ENCODE measurements around the gene COX4I1.

Gene COX4I1

GRCh38 chr16:85800321-85800669, 800 bp downstream of the COX4I1 start:
- Histone ChIP-seq H3K9me3 (ENCODE audit: insufficient read depth, low read length, severe bottlenecking) (no peaks in the 10 kb centered on the region), H3K79me2 (ENCODE audit: insufficient read depth, low read length) (peaks cover 78% of the 10 kb centered on the region), H3K27ac (ENCODE audit: low read length) (peak overlapping the region; percentile 76), H2AFZ (ENCODE audit: low read depth, low read length) (peak overlapping the region; percentile 78; the same call in 1 of the 2 replicates), H3K4me1 (ENCODE audit: insufficient read depth, low read length) (peaks cover 54% of the 10 kb centered on the region), H3K9ac (ENCODE audit: low read depth, low read length) (peak overlapping the region; percentile 97), H3K4me3 (ENCODE audit: low read depth in 1 of 2, low read length in 2 of 2) (peak overlapping the region; percentile 75 to 79), H4K20me1 (ENCODE audit: insufficient read depth, low read length) (peaks cover 66% of the 10 kb centered on the region), H3K27me3 (ENCODE audit: insufficient read depth, low read length, poor library complexity) (no peaks in the 10 kb centered on the region), H3K4me2 (ENCODE audit: insufficient read depth, low read length) (peak overlapping the region; percentile 93), H3K36me3 (ENCODE audit: insufficient read depth, low read length) (peaks cover 68% of the 10 kb centered on the region)
- DNase-seq (no peak), ATAC-seq (ENCODE audit: insufficient read depth, low read depth) (no peak)
- TF ChIP-seq EZH2 (IDR thresholded peaks at IDR 0.05; ENCODE audit: borderline replicate concordance, low read depth, low read length, severe bottlenecking) = no peak
- no peak for TF ChIP-seq CTCF (IDR thresholded peaks at IDR 0.05; ENCODE audit: borderline replicate concordance, extremely low read depth, low read length, poor library complexity, severe bottlenecking)

- Histone ChIP-seq H3K27ac (ENCODE audit: low read length) (no peak overlapping the region), H3K79me2 (ENCODE audit: insufficient read depth, low read length) (peaks cover 45% of the 10 kb centered on the region), H3K4me1 (ENCODE audit: insufficient read depth, low read length) (peaks cover 21% of the 10 kb centered on the region), H3K9me3 (ENCODE audit: insufficient read depth, low read length, severe bottlenecking) (no peaks in the 10 kb centered on the region), H4K20me1 (ENCODE audit: insufficient read depth, low read length) (peaks cover 40% of the 10 kb centered on the region), H3K4me3 (ENCODE audit: low read depth in 1 of 2, low read length in 2 of 2) (no peak overlapping the region), H3K9ac (ENCODE audit: low read depth, low read length) (no peak overlapping the region), H2AFZ (ENCODE audit: low read depth, low read length) (no peak overlapping the region), H3K4me2 (ENCODE audit: insufficient read depth, low read length) (no peak overlapping the region), H3K27me3 (ENCODE audit: insufficient read depth, low read length, poor library complexity) (no peaks in the 10 kb centered on the region), H3K36me3 (ENCODE audit: insufficient read depth, low read length) (peaks cover 63% of the 10 kb centered on the region)
- TF ChIP-seq EZH2 (IDR thresholded peaks at IDR 0.05; ENCODE audit: borderline replicate concordance, low read depth, low read length, severe bottlenecking) (no peak), CTCF (IDR thresholded peaks at IDR 0.05; ENCODE audit: borderline replicate concordance, extremely low read depth, low read length, poor library complexity, severe bottlenecking) (no peak)
- DNase-seq = no peak
- ATAC-seq (ENCODE audit: insufficient read depth, low read depth) = no peak
These were observed 4.1 kb downstream of the COX4I1 start for GRCh38 chr16:85803570-85803969.

DNA sequence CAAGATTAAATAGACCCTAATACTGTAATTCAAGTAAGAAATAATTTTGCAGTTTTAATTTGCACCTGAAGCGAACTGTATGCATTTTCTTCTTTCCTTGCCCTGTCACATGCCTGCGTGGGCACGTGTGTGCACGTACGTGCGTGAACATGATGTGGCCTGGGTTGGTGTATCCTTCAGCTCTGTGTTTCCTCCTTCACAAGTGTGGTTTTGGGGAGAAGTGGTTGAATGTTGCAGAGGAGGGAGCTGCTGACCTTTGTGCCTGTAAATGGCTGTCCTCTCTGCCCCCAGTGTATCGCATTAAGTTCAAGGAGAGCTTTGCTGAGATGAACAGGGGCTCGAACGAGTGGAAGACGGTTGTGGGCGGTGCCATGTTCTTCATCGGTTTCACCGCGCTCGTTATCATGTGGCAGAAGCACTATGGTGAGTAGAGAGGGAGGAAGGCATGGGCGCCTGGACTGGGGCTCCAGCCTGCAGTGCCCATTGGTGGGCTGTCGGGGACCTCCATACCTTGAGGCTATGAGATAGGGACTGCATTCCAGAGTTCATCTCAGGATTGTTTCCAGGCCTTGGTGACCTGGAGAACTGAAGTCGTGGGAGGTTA, 6.0 kb downstream of the COX4I1 start:
- Histone ChIP-seq H3K4me2 (ENCODE audit: insufficient read depth, low read length) (no peak overlapping the region), H3K9ac (ENCODE audit: low read depth, low read length) (no peak overlapping the region), H3K4me1 (ENCODE audit: insufficient read depth, low read length) (peaks cover 16% of the 10 kb centered on the region), H3K79me2 (ENCODE audit: insufficient read depth, low read length) (peaks cover 27% of the 10 kb centered on the region), H4K20me1 (ENCODE audit: insufficient read depth, low read length) (peaks cover 30% of the 10 kb centered on the region; the same call in 1 of the 2 replicates), H3K27ac (ENCODE audit: low read length) (no peak overlapping the region), H3K9me3 (ENCODE audit: insufficient read depth, low read length, severe bottlenecking) (no peaks in the 10 kb centered on the region), H3K27me3 (ENCODE audit: insufficient read depth, low read length, poor library complexity) (no peaks in the 10 kb centered on the region), H2AFZ (ENCODE audit: low read depth, low read length) (no peak overlapping the region), H3K4me3 (ENCODE audit: low read depth in 1 of 2, low read length in 2 of 2) (no peak overlapping the region), H3K36me3 (ENCODE audit: insufficient read depth, low read length) (peaks cover 63% of the 10 kb centered on the region)
- DNase-seq = no peak
- no peak for TF ChIP-seq CTCF (IDR thresholded peaks at IDR 0.05; ENCODE audit: borderline replicate concordance, extremely low read depth, low read length, poor library complexity, severe bottlenecking)
- TF ChIP-seq EZH2 (IDR thresholded peaks at IDR 0.05; ENCODE audit: borderline replicate concordance, low read depth, low read length, severe bottlenecking) = no peak
- ATAC-seq (ENCODE audit: insufficient read depth, low read depth) = no peak

Measured in DND-41 (cell line).